LHCN-M2 (cell line): ENCODE measurements around the gene DELE1. TPM values are rescaled to one million over a fixed set of nuclear protein-coding genes. Genes with fewer than 3 reads are reported as not detected.

Experiments
- total RNA-seq: library from RNA; depleted of rRNA; stranded (reverse); fragments of >200 nt; gene quantifications from 2 replicates; pipeline ENCODE4 v1.2.3, GENCODE V29; 2014; rRNA removed

Gene DELE1
- total RNA-seq, 1 experiment from 2014 or later, result 61.4 TPM

Other genes with a start within 250 kb of the DELE1 start
- gene ARAP3, start 241.6 kb upstream of the DELE1 start, total RNA-seq, result 0.69 and 0.83 TPM in 2 replicates
- gene PCDH1, start 45.5 kb upstream of the DELE1 start, total RNA-seq, result not detected in 2 replicates
- under 0.01 TPM in 1 of 2 replicates, not detected in the other for gene PCDH12, start 34.3 kb downstream of the DELE1 start, total RNA-seq
- 85.4 and 99.4 TPM in 2 replicates for gene RNF14, start 45.2 kb downstream of the DELE1 start, total RNA-seq
- 53.5 and 113 TPM in 2 replicates for gene GNPDA1, start 89.2 kb downstream of the DELE1 start, total RNA-seq
- gene NDFIP1, start 184.9 kb downstream of the DELE1 start, total RNA-seq, result 37.0 and 43.5 TPM in 2 replicates